ENCODE data around the gene PHF13.

The PHF13 gene

DNA sequence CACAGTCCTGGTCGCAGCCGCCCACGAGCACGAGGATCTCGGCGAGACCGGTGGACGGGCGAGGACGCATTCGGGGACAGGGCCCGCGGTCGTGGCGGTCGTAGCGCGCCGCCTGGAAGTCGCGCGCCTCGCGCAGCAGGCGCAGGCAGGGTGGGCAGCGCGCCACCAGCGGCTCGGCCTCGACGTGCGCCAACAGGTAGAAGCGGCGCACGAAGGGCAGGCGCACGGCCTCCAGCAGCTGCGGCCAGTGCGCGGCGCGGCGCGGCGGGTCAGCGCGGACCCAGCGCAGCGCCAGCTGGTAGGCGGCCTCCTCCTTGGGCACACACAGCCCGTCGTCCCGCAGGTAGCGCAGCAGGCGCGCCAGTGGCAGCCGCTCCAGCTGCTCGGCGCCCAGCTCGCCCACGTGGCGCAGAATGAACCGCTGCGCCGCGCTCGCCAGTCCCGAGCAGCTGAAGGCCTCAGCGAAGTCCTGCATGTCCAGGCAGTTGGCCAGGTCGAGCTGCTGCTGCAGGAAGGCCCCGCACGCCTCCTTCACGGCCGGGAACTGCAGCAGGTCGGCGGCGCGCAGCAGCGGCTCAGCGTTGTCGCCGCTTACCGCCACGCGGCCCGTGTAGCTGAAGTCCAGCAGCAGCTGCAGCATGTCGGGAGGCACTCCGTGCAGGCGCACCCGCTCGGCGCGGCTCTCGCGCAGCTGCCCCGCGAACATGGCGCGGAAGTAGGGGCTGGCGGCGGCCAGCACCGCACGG, 11.4 kb upstream of the PHF13 start:
- peak; percentile 62 for DNase-seq (ENCODE audit: low spot score)

DNA sequence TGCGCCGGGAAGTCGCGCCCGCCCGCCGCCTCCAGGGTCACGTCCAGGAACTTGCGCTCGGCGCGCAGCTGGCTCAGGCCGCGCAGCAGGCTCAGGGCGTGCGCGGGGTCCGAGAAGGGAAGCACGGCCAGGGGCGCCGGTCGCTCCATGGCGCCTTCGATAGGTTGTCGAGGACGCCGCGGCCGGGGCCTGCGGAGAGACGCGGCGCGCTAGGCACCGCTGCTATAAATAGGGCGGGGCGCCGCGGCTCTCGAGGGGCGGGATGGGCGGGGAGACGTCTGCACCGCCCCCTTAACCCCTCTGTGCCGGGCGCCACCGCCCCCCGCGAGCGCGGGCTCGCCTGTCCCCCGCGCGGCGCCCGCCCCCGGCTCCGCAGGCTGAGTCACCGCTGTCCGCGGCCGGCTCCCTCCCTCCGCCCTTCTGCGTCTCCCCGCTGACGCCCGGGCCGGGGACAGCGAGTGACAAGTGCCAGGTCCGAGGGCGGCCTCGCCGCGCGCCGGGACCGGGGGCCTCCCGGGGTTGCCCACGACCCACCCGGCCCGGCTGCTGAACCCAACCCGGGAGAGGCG, 10.8 kb upstream of the PHF13 start, which contains the start of gene KLHL21:
TSS of gene KLHL21 (minus strand) at position 201 of the 569 bp plus-strand sequence. CDS start at position 149, 52 bp downstream.
- peak; percentile 92 for DNase-seq (ENCODE audit: low spot score)

DNA sequence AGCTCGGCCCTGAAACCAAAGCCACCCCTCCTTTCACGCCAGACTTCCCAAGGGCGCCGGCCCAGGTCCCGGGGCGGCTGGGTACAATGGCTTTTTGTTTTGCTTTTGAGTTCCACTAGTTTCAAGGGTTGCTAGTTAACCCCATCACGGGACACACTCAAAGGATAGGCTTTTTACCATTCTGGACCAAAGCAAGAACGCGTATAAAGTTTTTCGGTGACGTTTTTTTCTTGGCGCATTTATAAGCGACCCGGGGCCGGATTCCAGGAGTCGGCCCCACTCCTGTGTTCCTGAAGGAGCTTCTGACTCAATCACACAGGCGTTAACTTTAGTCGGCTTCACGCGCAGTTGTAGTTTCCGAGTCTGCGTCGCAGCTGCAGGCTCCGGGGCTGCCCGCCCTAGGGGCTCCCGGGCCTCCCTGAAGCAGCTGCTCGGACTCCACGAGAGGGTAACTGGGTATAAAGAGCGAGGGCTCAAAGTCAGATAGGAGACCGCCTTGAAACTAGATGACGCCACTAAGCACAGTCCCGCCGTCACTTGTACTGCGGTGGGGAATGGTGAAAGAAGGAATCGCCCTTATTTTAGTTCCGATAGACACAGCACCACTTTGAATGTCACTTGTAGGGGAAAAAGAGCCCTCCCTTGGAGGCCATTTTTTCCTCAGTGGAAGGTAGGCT, 10.2 kb upstream of the PHF13 start:
- DNase-seq (ENCODE audit: low spot score) = peak; percentile 91

DNA sequence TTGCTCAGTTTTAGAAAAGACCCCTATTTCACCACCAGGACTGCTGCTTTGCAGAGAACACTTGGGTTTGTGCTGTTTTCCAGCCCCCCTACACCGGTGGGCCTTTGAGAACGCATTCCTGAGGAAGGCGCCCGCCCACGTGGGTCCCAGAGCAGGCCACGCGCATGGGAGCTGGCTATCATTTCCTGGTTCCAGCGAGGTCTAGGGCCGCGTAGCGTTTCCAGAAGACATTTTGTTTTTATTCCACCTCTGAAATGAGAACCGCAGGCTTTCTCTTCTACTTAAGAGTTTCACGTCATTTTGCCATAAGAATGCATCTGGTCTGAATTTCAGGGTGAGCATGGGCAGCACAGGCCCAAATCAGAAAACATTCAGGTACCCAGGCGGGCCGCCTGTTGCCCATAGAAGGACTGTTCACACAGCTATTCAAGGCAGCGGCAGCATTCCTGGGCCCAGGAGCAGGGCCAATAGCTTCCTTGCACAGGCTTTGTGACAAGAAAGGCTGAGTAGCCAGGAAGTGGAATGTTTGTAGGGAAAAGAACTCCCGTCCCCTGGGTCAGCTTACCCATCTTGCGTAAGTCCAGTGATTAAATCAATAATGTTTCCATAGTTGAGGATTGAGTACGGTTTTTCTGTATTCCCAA, 9.5 kb upstream of the PHF13 start:
- peak; percentile 66 for DNase-seq (ENCODE audit: low spot score)

DNA sequence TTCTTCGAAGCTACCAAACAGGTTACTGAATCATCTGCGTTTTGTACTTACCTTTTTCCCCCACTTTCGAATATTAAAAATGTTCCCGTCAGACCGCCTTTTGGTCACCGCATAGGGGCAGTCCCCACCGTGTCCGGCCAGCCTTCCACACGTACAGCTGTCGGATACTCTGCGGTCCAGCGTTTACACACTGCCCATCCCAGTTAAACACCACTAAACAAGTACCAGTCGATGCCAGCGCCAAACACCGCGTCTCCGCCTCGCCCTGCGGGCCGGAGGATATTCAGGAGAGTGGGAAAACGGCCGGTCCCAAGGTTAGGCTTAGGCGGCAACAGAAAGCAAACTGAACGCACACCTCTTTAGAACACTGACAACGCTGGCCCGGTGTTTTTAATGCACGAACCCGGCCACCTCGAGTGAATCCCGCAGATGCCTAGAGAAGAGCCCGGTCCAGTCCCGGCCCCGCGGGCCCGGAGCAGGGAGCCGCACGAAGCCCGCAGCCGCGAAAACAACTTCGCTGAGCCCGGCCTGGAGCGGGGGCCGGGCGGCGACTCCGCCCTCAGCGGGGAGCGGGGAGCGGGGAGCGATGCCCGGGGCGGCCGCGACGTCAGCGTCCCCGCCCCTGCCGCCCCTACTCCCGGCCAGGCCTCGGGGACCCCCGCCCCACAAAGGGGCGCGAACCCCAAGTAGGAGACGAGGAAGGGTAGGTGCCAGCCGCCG, 730 bp upstream of the PHF13 start:
- peak; percentile 51 for DNase-seq (ENCODE audit: low spot score)

DNA sequence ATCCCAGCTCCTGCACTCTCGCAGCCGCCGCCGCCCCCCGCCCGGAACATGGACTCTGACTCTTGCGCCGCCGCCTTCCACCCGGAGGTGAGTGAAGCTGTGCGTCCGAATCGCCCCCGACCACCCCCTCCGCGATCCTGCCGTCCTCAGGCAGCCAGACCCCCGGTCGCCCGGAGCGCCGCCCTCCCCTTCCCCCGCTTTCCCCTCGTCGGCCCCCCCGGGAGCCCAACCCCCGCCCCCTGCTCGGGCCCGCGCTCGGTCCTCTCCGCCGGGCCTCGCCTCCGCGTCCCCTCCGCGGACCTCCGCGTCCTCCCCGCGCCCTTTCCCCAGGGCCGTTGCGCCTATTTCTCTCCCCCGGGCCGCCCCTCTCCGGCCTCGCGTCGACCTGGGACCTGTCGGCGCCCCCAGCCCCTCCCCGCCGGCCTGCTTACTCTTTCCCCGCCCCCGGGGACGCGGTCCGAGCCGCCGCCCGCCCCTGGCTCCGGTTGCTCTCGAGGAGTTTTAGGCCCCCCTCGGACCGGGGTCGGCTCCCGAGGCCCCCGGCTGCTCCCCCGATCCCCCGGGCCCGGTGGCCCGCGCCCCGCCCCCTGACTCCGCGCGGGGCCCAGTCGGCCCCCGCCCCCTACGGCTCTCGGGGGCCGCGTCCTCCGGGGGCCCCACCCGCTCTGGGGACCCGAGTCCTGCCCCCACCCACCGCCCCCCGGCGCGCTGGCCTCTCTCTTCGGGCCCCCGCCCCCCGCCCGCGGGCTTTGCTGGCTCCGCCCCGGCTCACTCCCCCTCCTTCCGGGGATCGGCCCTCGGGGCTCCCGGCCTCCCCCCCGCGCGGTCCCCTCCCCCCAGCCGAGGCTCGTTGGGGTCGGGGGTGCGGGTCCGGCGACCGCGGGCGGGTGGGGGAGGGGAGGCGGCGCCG, 743 bp downstream of the PHF13 start:
- peak; percentile 51 for DNase-seq (ENCODE audit: low spot score)

DNA sequence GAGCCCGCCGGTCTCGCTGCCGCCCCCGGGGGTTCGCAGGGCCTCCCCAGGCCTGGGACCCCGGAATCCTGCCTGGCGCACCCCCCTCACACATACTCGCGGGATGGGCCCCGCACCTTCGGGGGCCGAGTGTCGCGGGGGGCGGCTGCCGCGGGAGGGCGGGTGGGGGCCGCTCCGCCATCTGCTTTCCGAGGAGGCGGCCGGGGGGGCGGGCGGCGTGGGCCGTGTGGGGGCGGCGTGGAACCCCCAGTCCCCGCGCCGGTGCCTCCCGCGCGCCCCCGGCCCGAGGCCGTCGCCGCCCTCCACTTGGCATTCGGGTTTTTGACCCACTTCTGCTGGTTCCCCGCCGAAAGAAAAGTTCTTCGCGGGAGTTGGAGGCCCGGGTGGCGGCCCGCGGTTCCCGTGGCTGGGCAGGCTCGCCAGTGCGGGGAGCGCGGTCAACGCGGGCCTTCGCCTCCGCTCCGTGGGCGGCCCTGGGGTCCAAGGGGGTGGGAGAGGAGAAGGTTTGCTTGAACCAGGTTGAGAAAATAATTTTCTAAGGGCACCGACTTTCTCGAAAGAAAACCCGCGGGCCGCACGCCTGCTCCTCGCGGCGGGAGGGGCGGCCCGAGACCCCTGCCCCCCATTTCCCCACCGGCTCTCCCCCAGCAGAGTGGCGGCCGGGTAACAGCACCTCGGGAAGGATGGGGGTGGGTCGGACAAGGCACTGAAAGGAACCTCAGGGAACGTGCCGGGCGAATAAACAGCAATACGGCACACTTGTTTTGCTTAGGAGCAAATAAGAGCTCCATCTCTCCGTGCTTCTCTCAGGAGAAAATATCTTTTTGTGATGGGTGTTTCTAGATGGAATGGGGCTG, 1.6 kb downstream of the PHF13 start:
- no peak for DNase-seq (ENCODE audit: low spot score)

DNA sequence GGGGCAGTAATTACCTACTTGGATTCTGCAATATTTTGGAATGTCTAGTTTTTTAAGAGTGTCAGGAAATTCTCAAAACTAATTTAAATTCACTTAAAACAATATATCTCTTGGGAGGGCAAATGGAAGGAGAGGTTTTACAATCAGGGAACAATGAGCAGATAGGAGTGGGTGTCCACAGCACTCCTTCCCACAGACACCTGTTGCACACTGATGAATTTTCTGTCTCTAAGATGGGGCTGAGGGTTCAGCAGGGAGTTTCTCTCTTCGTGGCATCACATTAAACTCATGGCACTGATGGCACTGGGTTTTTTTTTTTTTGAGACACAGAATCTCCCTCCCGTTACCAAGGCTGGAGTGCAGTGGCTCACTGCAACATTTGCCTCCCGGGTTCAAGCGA, 5.5 kb downstream of the PHF13 start:
- DNase-seq (ENCODE audit: low spot score) = no peak

DNA sequence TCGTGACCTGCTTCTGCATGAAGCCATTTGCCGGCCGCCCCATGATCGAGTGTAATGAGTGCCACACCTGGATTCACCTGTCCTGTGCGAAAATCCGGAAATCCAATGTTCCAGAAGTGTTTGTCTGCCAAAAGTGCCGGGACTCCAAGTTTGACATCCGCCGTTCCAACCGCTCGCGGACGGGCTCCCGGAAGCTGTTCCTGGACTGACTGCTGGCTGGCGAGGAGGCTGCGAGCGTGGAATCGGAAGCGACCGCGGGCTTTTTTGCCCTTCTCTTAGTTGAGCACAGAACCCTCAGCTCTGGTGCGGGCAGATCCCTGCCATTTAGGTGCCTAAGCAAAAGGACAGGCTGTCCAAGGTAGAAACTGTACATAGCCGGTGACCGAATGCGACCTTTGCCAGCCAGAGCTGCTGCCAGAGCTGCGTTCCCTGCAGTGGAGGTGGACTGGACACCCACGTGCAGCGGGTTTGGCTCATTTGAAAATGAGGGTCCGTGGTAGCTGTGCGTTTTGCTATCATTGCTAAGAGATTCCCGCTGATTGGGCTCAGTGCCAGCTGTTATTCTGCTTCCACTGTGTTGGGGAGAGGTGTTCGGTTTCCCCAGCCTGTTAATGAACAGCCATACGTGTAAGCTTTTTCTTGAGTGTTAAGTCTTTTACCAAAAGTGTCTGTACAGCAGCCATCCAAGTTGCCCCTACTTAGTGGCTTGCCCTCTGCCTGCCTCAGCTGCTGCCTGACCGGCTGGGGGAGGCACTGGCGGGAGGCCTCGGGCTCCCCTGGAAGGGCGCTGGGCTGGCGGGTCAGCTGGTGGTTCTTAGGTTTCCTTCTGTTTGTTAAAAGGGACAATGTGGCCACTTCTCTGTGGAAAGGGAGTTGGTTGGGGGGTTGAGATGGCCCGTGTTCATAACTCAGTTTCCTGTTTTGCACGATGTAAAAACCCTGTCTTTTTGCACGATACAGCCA, 8.2 kb downstream of the PHF13 start:
- no peak for DNase-seq (ENCODE audit: low spot score)

DNA sequence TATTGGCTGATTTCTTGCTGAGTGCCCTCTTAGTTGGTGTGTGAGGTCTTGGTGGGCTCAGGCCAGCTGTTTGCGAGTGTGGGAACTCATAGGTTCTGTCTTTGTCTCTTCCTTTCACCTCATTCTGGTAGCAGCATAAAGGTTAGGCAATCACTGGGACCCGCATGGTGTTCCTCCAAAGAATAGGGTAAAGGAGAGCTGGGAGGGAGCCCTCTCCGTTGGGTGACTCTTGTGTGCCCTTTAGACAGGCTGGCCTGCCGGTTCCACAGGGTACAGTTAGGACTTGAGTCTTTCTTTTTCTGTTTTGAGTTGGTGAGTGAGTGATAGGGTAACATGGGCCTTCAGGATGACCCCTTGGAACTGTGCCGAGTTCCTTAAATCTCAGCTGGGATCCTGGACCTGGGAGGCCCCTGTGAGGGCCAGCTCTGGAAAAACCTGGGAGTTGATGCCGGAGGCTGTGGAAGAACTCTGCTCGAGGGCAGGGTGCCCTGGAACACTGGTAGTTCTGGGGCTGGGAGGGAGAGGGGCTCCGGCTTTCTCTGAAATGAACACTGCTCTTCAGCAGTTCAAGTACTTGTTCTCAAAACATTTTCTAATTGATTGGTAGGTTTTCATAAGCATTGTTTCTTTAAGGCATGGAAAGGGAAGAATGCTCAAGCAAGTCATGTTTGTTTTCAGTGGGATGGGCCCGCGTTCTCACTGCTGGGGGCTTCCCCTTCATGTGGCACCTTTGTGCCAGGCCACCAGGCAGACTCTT, 9.0 kb downstream of the PHF13 start:
- no peak for DNase-seq (ENCODE audit: low spot score)

DNA sequence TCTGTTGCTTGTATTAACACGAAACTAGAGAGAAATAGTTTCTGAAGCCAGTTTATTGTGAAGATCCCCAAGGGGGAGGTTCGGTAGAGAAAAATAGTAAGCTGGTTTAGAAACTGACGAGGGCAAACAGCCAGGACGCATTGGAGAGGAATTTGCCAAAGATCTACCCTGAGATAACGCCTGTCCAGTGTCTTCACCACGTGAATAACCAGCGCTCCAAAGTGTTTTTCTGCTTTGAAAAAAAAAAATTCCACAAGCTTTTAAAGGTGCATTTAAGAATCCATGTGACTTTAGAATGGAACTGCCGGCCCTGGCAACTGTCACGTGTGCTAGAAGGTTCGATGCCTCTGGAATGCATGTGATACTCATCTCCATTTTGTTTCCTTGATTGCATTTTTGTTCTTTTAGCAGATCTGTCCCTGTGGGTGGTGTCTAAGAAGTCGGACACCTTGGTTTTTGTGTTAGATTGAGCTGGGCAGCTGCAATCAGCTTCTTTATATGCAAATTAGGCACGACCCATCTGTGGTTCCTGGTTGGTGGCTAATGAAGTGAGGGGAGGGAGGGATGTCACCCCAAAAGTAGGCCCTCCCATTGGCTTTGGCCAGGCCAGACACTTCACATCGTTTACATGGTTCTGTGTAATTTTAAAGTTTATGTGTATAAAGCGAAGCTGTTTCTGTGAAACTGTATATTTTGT, 9.9 kb downstream of the PHF13 start:
- DNase-seq (ENCODE audit: low spot score) = no peak

DNA sequence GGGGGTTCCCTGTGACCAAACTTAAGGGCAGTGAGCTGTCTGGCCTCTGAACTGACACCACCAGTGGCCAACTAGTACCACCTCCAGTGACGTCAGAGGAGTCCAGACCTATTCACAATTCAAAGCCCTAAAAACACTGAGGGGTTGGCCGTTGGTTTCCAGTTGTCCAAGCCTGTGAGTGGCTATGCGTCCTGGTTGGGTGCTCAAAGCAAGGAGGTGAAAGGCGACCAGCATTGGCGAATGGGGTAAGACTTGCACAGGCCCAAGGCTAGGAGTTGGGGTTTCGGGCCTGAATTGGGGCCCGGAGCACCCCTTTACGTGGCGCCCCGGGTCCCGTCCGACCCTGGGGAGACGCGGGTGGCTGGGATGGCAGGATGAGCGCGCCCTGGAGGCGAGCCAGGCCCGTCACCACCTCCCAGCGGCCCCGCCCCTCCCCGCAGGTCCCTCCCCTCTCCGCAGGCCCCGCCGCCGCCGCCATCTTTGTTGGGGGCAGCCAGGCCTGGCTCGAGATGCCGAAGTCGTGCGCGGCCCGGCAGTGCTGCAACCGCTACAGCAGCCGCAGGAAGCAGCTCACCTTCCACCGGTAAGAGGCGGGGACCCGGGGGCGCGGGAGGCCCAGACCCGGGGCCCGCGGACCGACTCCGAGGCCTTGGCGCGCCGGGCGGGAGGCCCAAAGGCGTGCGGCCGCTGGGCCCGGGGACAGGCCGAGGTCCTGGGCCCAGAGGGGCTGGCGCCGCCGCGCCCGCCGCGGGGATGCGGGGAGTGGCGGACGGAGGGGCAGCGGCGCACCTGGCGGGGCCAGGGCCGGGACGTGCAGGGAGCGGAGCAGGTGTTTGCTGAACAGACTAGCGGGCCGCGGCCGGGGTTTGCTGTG, 11.4 kb downstream of the PHF13 start, which contains the start of gene THAP3:
TSS of gene THAP3 (plus strand) at position 159 of the 874 bp plus-strand sequence. CDS start at position 510, 351 bp downstream.
- DNase-seq (ENCODE audit: low spot score) = peak; percentile 82

DNA sequence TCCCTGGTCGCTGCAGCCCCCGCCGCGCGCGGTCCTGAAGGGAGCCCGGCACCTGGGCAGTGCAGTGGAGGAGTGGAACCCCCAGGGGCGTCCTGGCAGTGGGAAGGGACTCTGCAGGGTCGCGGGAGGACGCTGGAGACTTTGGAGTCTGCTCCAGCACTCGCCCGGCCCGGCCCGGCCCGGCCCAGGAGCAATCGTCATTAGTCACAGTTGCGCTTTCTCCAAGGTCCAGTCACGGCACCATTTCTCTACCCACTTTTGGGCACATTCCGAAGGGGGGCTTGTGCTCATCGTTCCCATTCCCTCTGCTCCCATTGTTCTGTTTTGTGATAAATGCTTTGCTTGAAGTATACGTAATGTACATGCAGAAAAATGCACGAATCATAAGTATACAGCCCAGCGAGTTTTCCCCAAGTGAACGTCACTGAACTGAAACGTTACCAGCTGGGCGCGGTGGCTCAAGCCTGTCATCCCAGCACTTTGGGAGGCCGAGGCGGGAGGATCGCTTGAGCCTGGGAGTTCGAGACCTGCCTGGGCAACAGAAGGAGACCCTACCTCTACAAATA, 12.1 kb downstream of the PHF13 start:
- no peak for DNase-seq (ENCODE audit: low spot score)

DNA sequence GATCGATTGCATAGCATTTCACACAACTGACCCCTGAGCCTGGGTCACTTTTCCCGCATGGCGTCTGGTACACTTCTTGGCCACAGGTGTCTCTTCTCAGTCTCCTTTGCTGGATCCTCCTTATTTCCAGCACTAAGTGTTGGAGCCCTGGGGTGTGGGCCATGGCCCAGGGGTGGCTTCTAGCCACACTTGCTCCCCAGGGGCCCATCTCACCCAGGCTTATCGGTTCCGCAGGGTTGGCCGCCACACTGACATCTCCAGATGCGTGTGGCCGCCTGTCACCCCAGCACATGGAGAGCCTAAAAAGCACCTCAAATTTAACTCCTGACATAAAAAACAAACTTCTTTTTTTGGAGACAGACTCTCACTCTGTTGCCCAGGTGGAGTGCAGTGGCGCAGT, 13.5 kb downstream of the PHF13 start:
- no peak for DNase-seq (ENCODE audit: low spot score)

DNA sequence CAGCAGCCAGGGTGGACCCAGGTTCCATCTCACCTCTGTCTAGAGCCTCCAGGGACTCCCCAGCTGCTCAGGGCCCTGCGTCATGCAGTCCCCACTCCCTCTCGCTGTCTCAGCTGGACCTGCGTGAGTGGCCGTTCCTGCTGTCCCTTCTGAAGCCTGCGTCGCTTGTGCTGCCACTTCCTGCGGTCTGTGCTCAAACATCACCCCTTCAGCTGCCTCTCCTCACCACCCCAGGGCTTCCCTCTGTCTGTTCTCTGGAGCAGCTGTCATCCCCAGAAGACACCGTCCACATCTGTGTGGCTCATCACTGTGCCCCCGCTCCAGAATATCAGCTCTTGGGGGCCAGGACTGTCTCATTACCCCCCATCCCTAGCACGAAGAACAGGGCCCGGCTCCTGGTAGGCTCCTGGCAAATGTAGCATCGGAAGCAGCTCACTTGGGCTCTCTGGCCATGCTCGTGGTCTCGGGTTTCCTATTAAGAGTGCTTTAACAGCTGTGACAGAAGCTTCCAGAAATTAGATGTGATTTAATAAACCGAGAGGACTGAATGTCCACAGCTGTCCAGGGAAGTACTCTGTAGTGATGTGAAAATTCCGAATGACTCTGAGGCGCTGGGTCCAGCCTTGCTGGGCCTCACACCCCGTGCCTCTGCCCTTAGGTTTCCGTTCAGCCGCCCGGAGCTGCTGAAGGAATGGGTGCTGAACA, 14.5 kb downstream of the PHF13 start:
- no peak for DNase-seq (ENCODE audit: low spot score)

All from globus pallidus (tissue), 1 donor.